MM.1S (cell line): ENCODE data around the gene TAOK1.

Source experiments
- CTCF ChIP-seq: fragments of 300-600 bp; sonication (generic); IDR thresholded peaks from 2 replicates; pipeline ENCODE4 v1.5.1; 2016; ENCODE audit warnings: antibody characterized with exemption, low read length, mixed read lengths
- EZH2 ChIP-seq: fragments of 300-600 bp; sonication (generic); optimal IDR thresholded peaks from 2 replicates; pipeline ENCODE3; 2017; ENCODE audit warnings: low read depth, mild to moderate bottlenecking, antibody characterized with exemption, low read length, mixed read lengths

GRCh38 chr17:29352146-29352545 lies 38.0 kb upstream of the TAOK1 start:
- TF ChIP-seq CTCF = no peak
- TF ChIP-seq EZH2 = no peak
